ENCODE measurements around the gene RPP38. TPM values are rescaled to one million over a fixed set of nuclear protein-coding genes. Genes with fewer than 3 reads are reported as not detected.

RPP38 gene
- total and polyA plus RNA-seq, 10 of the 15 experiments (the other 5 are each of a cell fraction or from before 2014, with no cell fraction given): 13.0 to 40.9 (median 27.2) TPM

DNA sequence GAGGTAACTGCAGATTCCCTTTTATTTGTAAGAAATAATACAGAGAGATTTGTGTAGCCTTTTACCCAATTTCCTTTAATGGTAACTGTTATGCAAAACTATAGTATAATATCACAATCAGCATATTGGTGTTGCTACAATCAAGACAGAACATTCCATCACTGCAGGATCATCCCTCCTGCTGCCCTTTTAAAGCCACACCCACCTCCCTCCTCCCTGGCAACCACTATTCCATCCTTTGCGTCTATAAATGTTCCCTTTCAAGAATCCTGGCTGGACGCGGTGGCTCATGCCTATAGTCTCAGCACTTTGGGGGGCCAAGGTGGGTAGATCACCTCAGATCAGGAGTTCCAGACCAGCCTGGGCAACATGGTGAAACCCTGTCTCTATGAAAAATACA is 21.7 kb upstream of the RPP38 start (continued):
- TF ChIP-seq BHLHE40 (IDR thresholded peaks at IDR 0.05; ENCODE audit: borderline replicate concordance in 1 of 2, low read depth in 2 of 2, low read length in 1 of 2) (no peak), GATAD2B (conservative IDR thresholded peaks at IDR 0.05; ENCODE audit: low read depth) (no peak), POLR2AphosphoS2 (IDR thresholded peaks at IDR 0.05; ENCODE audit: low read depth, low read length) (no peak)

DNA sequence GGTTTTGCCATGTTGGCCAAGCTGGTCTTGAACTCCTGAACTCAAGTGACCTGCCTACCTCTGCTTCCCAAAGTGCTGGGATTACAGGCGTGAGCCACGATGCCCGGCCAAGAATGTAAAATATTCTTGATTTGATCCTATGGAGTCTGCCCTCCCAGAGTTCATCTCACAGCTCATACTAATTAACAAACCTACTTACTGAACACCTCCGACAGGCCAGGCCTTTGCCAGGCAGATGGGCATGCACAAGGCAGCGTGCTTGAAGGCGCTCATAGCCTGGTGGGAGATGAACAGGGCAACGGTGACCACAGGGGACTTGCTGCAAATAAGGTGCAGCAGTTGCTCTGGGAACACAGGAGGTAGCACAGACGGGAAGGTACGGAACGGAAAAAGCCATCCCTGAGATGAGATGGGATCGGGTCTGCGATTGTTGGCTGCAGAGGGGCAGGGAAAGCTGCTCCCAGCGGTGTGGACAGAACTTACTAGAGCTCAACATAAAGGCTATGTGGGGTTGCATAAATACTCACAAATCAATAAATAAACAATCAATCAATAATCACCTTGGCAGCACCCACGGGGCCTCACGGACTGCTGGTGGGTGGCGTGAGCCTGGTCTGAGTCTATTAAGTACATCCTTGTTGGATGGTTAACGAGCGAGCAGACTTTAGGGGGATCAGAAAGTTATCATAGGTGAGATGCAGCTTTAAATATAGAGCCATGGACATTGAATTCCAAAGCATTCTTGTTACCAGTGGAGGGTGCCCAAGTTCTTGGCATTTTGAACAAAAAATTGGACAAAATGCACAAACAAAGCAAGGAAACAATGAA is 13.3 kb upstream of the RPP38 start:
- Histone ChIP-seq H3K36me3 (ENCODE audit: control insufficient read depth in 2 of 2, insufficient read depth in 2 of 2, low read length in 1 of 2) (no peaks in the 10 kb centered on the region), H3K4me3 (no peak overlapping the region), H2AFZ (ENCODE audit: control insufficient read depth, low read depth, low read length) (no peak overlapping the region), H3K27me3 (replicated peaks in 1 of 2; ENCODE audit: control insufficient read depth in 2 of 2, insufficient read depth in 2 of 2, low read length in 1 of 2) (no peaks in the 10 kb centered on the region), H3K27ac (ENCODE audit: control insufficient read depth, insufficient read depth) (no peak overlapping the region), H4K20me1 (ENCODE audit: control insufficient read depth, insufficient read depth) (no peaks in the 10 kb centered on the region), H3K9me3 (replicated peaks; ENCODE audit: control insufficient read depth, insufficient read depth, low read length) (no peaks in the 10 kb centered on the region), H3K79me2 (ENCODE audit: control insufficient read depth, insufficient read depth, low read length) (no peaks in the 10 kb centered on the region), H3K9ac (ENCODE audit: control insufficient read depth, insufficient read depth, low read length) (no peak overlapping the region), H3K4me1 (ENCODE audit: control insufficient read depth, insufficient read depth, low read length) (no peaks in the 10 kb centered on the region), H3K4me2 (ENCODE audit: control insufficient read depth, insufficient read depth) (no peak overlapping the region)
- no TSS peak for BruUV-seq (replicated peaks)
- in situ Hi-C loops (cut with MboI): no loop called here
- FAIRE-seq (no peak), ATAC-seq (no peak), DNase-seq (ENCODE audit: low read depth, low spot score) (no peak)
- ChIA-PET SMC1A (ENCODE audit: uncharacterized antibody, unreplicated experiment) (no interaction called here), RAD21 (ENCODE audit: unreplicated experiment) (no interaction called here), POLR2A (no interaction called here), CTCF (interaction anchor here (1.1 kb wide), 1 partner anchor 22 kb away, joined by 3 read pairs; no protein-coding TSS in a partner anchor)
- no peak for TF ChIP-seq CEBPZ (IDR thresholded peaks at IDR 0.05; ENCODE audit: low read depth, low read length)
- no peak for TF ChIP-seq MAX (IDR thresholded peaks at IDR 0.05; ENCODE audit: low read depth, low read length)
- TF ChIP-seq SMAD1 (IDR thresholded peaks at IDR 0.05; ENCODE audit: low read depth, partially characterized antibody): no peak
- no peak for TF ChIP-seq EED (IDR thresholded peaks at IDR 0.05; ENCODE audit: low read depth)
- TF ChIP-seq ETV6 (conservative IDR thresholded peaks at IDR 0.05 in 1 of 2, IDR thresholded peaks at IDR 0.05 in 1 of 2; ENCODE audit: borderline replicate concordance in 1 of 2, low read depth in 1 of 2): no peak
- TF ChIP-seq, protein P1, sequence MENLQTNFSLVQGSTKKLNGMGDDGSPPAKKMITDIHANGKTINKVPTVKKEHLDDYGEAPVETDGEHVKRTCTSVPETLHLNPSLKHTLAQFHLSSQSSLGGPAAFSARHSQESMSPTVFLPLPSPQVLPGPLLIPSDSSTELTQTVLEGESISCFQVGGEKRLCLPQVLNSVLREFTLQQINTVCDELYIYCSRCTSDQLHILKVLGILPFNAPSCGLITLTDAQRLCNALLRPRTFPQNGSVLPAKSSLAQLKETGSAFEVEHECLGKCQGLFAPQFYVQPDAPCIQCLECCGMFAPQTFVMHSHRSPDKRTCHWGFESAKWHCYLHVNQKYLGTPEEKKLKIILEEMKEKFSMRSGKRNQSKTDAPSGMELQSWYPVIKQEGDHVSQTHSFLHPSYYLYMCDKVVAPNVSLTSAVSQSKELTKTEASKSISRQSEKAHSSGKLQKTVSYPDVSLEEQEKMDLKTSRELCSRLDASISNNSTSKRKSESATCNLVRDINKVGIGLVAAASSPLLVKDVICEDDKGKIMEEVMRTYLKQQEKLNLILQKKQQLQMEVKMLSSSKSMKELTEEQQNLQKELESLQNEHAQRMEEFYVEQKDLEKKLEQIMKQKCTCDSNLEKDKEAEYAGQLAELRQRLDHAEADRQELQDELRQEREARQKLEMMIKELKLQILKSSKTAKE (IDR thresholded peaks at IDR 0.05; ENCODE audit: low read depth, poor library complexity, severe bottlenecking): no peak
- TF ChIP-seq SREBF1 (IDR thresholded peaks at IDR 0.05; ENCODE audit: low read length): no peak
- intact Hi-C loops (cut with micrococcal nuclease; ENCODE audit: unreplicated experiment): no loop called here
- 62% methylated on average over 18 of the region's 18 CpGs for WGBS (ENCODE audit: insufficient coverage, insufficient replicate concordance, low lambda C conversion rate, missing lambda C conversion rate)
